Stimulated activated naive CD8-positive, alpha-beta T cell treated with anti-CD3 and anti-CD28 coated beads, Interleukin-15, Interleukin-2, amounts not matched to agents 100 ng/mL and 50 ng/mL, for 24 hours (primary cell): ENCODE measurements around the gene DOK5.

Experiments
- H3K27ac Mint-ChIP-seq: one replicate; pipeline ENCODE4 v1.8.0; 2021; ENCODE audit warnings: mild to moderate bottlenecking, mixed read lengths
- H3K27me3 Mint-ChIP-seq: one replicate; pipeline ENCODE4 v1.8.0; 2021; ENCODE audit warnings: mixed read lengths
- H3K36me3 Mint-ChIP-seq: one replicate; pipeline ENCODE4 v1.8.0; 2021; ENCODE audit warnings: low read depth, mixed read lengths
- H3K4me1 Mint-ChIP-seq: one replicate; pipeline ENCODE4 v1.8.0; 2021; ENCODE audit warnings: low read depth, mixed read lengths
- H3K4me3 Mint-ChIP-seq: one replicate; pipeline ENCODE4 v1.8.0; 2021; ENCODE audit warnings: mild to moderate bottlenecking, mixed read lengths
- H3K9me3 Mint-ChIP-seq: one replicate; pipeline ENCODE4 v1.8.0; 2021; ENCODE audit warnings: mixed read lengths

Gene DOK5

DNA sequence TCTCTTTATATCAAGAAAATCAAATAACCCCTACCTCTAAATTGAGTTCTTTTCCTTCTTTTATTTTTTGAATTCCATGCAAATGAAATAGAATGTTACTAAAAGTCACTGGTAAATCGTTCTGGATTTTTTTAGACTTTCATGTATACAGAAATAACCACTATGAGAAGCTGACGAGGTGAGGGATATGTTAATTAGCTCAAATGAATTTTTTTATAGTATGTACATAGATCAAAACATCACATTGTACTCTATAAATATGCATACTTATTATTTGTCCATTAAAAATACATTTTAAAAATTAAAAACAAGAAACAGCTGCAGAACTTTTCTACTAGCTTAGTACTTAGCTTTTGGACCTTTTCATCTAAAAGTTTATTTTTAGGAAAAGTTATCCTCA, 165.4 kb downstream of the DOK5 start:
- Mint-ChIP-seq H3K4me3 (no peak overlapping the region), H3K27me3 (peaks cover 13% of the 10 kb centered on the region), H3K4me1 (no peaks in the 10 kb centered on the region), H3K27ac (no peak overlapping the region), H3K36me3 (no peaks in the 10 kb centered on the region), H3K9me3 (no peaks in the 10 kb centered on the region)

DNA sequence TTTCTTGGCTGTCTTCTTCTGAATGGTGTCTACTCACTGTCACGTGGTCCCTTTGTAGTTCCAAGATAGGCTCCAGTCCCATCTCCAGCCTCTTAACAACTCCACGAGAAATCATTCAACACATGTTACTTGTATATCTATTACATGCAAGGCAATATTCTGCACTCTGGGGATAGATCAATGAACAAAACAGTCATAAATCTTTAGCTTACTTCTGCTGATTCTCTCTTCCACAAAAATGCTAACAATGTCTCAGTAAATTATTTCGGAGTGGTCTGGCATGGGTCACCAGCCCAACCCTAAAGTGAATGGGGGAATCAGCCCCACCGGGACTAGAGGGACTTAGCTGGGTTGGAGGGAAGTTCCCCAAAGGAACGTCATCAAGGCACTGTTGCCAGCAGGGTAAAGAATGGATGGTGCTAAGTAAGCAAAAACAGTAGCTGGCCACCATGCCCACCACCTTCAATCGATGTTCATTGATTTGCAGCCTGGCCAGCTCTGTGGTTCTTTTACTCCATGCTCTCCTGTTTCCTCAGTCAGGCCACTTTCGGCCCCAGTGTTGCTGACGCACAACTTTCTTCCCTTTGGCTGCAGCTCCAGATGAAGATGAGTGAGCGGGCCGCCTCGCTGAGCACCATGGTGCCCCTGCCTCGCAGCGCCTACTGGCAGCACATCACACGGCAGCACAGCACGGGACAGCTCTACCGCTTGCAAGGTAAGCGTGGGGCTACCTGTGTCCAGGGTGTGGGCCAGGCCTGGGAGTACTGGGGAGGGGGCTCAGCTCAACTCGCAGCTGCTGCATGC, 167.7 kb downstream of the DOK5 start:
- peaks cover 16% of the 10 kb centered on the region for H3K27me3 Mint-ChIP-seq
- no peak overlapping the region for H3K27ac Mint-ChIP-seq
- H3K4me3 Mint-ChIP-seq, result no peak overlapping the region
- no peaks in the 10 kb centered on the region for H3K4me1 Mint-ChIP-seq
- no peaks in the 10 kb centered on the region for H3K9me3 Mint-ChIP-seq
- no peaks in the 10 kb centered on the region for H3K36me3 Mint-ChIP-seq

DNA sequence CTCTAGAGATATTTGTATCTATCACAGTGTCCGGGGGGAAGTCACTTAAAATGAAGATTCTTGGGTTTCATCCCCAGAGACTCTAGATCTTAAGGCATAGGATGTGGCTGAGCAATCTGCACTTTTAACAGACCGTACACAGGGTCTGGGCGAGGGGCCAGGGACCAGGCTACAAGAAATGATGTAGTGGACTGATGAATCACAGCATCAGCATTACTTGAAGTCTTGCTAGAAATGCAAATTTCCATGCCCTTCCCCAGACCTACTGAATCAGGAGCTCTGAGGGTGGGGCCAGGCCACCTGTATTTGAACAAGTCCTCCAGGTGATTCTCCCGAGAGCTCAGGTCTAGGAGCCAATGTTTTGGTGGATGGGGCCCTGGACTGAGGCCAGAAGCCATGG, 168.4 kb downstream of the DOK5 start:
- Mint-ChIP-seq H3K9me3 (no peaks in the 10 kb centered on the region), H3K4me1 (no peaks in the 10 kb centered on the region), H3K4me3 (no peak overlapping the region), H3K27me3 (peaks cover 16% of the 10 kb centered on the region), H3K36me3 (no peaks in the 10 kb centered on the region), H3K27ac (no peak overlapping the region)

DNA sequence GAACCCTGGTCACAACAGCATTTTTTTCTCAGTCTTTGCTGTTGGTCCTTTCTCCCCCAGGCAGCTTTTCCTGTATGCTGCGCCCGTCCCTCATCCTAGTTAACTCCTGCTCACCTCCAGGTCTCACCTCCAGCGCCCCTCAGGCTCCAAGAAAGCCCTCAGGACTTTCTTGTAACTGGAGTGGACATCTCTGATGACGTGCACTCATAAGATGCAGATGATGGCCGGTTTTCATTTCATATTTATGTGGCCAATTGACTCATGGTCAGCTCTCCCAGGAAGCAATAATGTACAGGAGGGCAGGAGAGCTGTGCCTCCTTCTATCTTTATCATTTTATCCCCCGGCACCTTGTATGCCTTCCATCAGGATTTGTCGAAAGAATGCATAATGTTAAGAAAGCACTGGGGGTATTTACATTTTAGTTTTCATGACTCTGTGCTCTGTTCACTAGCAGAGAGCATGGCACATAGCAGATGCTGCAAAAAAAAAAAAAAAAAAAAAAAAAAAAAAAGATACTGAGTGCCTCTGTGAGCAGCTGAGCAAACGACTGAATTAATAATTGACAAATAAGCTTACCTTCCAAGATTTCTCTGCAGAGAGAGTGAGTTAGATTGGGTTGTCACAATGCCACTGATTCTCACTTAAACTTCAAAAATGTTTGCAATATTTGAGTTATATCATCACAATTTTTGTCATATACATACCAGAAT, 170.2 kb downstream of the DOK5 start:
- Mint-ChIP-seq H3K27ac (no peak overlapping the region), H3K36me3 (no peaks in the 10 kb centered on the region), H3K4me1 (no peaks in the 10 kb centered on the region), H3K27me3 (peaks cover 11% of the 10 kb centered on the region), H3K4me3 (no peak overlapping the region), H3K9me3 (no peaks in the 10 kb centered on the region)

DNA sequence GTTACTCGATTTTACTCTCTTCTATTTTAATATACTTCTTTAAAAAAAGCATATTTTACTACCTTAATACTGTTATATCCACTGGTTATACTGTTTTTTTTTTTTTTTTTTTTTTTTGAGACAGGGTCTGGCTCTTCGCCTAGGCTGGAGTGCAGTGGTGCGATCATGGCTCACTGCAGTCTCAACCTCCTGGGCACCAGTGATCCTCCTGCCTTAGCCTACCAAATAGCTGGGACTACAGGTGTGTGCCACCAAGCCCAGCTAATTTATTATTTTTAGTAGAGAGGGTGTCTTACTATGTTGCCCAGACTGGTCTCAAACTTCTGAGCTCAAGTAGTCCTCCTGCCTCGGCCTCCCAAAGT, 170.7 kb downstream of the DOK5 start:
- H3K4me3 Mint-ChIP-seq, result no peak overlapping the region
- H3K27ac Mint-ChIP-seq, result no peak overlapping the region
- peaks cover 11% of the 10 kb centered on the region for H3K27me3 Mint-ChIP-seq
- no peaks in the 10 kb centered on the region for H3K4me1 Mint-ChIP-seq
- H3K9me3 Mint-ChIP-seq, result no peaks in the 10 kb centered on the region
- H3K36me3 Mint-ChIP-seq, result no peaks in the 10 kb centered on the region

DNA sequence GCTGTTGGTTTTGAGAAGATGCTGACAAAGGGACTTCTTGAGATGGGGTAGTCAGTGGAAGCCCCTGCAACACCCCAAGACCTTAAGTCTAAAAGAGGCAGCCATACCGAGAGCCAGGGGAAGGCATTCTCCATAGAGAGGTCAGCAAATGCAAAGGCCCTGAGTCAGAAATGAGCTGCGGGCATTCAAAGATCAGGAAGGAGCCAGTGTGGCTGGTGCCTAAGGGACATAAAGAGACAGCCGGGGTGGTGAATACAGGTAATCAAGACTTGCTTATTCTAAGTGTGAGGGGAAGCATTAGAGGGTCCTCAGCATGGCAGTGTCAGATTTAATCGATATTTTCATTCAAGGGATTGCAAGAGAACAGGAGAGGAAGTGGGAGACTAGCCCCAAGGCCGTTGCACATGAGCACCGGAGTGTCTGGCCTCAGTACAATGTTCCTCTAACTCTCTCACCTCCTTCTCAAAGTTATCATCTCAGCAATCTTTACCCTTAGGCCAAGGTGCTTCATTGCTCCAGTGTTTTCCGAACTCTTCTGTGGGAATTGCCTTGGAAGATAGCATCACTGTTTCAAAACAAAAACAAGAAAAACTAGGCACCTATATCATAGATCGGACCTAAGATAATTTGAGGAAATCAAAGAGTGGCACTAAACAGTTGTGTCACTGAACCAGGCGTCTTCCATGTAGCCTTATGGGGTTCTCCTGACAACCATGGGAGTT, 173.2 kb downstream of the DOK5 start:
- H3K36me3 Mint-ChIP-seq, result no peaks in the 10 kb centered on the region
- H3K27me3 Mint-ChIP-seq, result peaks cover 3% of the 10 kb centered on the region
- no peaks in the 10 kb centered on the region for H3K9me3 Mint-ChIP-seq
- H3K4me3 Mint-ChIP-seq, result no peak overlapping the region
- no peak overlapping the region for H3K27ac Mint-ChIP-seq
- H3K4me1 Mint-ChIP-seq, result no peaks in the 10 kb centered on the region

DNA sequence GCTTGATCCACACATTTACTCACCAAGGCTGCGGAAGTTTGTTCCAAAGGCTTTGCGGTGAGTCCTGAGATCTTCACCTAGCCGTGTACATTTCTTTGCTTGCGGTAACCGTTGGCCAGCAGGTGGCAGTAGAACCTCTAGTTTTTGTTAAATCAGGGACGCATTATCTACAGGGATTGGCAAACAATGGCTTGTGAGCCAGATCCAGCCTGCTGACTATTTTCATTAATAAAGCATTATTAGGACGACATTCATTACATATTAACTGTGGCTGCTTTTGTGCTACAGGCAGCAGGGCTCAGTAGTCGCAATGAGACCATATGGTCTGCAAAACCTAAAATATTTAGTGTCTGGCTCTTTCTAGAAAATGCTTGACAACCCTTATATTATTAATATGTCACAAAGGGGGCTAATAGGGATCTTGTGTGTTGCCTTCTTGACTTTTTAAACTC, 174.1 kb downstream of the DOK5 start:
- no peaks in the 10 kb centered on the region for H3K4me1 Mint-ChIP-seq
- no peak overlapping the region for H3K27ac Mint-ChIP-seq
- no peaks in the 10 kb centered on the region for H3K9me3 Mint-ChIP-seq
- peaks cover 3% of the 10 kb centered on the region for H3K27me3 Mint-ChIP-seq
- H3K4me3 Mint-ChIP-seq, result no peak overlapping the region
- no peaks in the 10 kb centered on the region for H3K36me3 Mint-ChIP-seq

DNA sequence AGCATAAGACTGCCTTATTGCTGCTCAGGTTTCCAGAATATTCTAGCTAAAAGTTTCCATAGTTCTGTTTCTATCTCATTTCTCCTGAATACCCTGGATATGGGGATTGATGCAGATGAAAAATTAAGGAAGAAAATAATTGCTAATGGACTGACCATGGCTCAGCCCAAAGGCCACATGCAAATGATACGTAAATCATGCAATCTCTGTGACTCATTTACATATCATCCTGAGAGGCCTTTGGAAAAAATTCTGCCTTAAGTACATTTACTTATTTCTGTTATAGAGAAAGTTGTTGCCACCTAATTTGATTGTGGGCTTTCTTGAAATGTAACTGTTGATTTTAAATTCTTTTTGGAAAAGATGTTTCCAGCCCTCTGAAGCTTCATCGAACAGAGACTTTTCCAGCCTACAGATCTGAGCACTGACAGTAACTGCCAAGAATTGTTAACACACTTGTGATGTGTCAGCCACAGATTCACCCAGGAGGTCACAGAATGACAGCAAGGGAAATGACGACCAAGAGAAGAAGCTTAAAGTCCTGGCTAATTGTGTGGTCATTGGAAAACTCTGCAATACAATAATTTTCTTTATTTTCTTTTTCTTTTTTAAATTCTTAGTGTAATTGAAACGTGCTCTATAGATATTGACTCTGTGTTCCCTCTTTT, 174.8 kb downstream of the DOK5 start:
- no peak overlapping the region for H3K4me3 Mint-ChIP-seq
- H3K9me3 Mint-ChIP-seq, result no peaks in the 10 kb centered on the region
- no peaks in the 10 kb centered on the region for H3K4me1 Mint-ChIP-seq
- peaks cover 3% of the 10 kb centered on the region for H3K27me3 Mint-ChIP-seq
- no peaks in the 10 kb centered on the region for H3K36me3 Mint-ChIP-seq
- H3K27ac Mint-ChIP-seq, result no peak overlapping the region

DNA sequence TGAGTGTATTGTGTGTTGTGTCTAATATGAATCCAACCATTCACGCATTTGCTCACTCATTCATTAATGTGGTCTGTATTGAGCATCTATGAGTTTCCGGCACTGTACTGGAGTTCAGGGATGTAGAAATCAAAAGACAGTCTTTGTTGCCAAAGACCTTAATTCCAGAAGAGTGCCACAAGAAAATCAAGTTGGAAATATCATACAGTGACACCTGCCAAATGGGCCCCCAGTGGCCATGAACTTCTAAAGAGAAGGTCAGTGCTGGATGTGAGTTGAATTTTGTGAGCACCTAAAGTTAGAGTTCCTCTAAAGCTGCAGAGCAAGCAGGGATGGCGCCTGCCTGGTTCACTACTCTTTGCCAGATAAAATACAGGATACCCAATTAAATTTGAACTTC, 175.9 kb downstream of the DOK5 start:
- Mint-ChIP-seq H3K27ac (no peak overlapping the region), H3K27me3 (peaks cover 8% of the 10 kb centered on the region), H3K9me3 (no peaks in the 10 kb centered on the region), H3K4me1 (no peaks in the 10 kb centered on the region), H3K36me3 (no peaks in the 10 kb centered on the region), H3K4me3 (no peak overlapping the region)

DNA sequence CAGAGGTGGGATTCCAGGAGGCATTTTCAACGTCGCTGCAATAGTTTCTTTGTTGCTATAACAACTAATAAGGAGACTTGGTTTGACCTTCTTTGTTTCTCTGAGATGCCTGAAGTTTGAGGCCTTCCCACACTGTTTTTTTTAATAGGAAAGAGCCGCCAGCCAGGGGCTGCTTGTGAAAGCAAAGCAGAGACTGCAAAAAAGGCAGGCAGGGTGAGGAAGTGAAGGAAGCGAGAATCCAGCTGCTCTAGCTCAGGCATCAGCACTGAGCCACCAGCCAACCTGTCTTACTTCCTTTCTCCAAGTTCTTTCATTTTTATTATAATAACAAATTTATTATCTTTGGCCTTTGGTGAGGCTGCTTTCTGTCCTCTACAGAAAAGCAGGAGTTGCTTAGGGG, 179.1 kb downstream of the DOK5 start:
- H3K4me3 Mint-ChIP-seq, result no peak overlapping the region
- H3K4me1 Mint-ChIP-seq, result no peaks in the 10 kb centered on the region
- H3K36me3 Mint-ChIP-seq, result no peaks in the 10 kb centered on the region
- no peak overlapping the region for H3K27ac Mint-ChIP-seq
- no peaks in the 10 kb centered on the region for H3K9me3 Mint-ChIP-seq
- peaks cover 8% of the 10 kb centered on the region for H3K27me3 Mint-ChIP-seq

DNA sequence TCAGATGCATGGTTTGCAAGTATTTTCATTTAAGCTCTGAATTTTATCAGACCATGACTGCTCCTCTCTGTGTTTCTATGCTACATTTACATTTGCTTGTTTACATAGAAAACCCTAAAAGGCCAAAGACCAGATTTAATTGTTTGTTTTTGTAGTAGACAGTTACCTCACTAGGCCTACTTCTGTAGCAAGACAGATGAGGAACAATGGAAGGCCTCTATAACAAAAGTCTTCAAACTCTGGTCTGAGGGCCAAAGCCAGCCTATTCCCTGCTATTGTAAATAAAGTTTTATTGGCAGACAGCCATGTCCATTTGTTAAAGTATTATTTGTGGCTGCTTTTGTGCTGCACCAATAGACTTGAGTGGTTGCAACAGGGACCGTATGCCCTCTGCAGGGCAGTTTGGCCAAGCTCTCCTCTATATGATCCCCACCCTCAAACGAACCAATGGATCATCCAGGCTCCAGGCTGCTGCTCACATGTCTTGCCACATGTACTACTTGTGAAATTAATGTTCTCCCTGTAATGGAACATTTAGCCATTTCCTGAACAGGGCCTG, 182.0 kb downstream of the DOK5 start:
- H3K36me3 Mint-ChIP-seq, result no peaks in the 10 kb centered on the region
- H3K4me1 Mint-ChIP-seq, result no peaks in the 10 kb centered on the region
- H3K9me3 Mint-ChIP-seq, result no peaks in the 10 kb centered on the region
- H3K27ac Mint-ChIP-seq, result no peak overlapping the region
- H3K4me3 Mint-ChIP-seq, result no peak overlapping the region
- H3K27me3 Mint-ChIP-seq, result peaks cover 11% of the 10 kb centered on the region

DNA sequence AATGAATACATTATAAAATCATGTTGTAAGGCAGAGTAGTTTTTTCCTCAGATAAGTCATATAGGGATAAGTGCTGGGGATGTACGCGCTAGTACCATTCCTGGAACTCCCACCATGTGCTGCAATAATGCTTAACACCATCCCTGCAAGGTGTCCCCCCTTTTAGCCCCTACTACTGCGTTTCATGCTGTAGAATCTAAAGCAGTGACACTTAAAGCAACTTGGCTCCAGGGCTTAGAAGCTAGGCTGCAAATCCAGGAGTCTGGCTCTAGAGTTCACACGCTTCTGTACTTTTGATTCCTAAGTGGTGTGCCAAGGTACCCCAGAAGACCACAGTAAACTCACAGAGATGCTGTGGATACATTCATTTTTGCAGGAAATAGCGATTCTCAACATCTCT, 183.1 kb downstream of the DOK5 start:
- Mint-ChIP-seq H3K9me3 (no peaks in the 10 kb centered on the region), H3K27ac (no peak overlapping the region), H3K27me3 (peaks cover 16% of the 10 kb centered on the region), H3K4me1 (no peaks in the 10 kb centered on the region), H3K4me3 (no peak overlapping the region), H3K36me3 (no peaks in the 10 kb centered on the region)

DNA sequence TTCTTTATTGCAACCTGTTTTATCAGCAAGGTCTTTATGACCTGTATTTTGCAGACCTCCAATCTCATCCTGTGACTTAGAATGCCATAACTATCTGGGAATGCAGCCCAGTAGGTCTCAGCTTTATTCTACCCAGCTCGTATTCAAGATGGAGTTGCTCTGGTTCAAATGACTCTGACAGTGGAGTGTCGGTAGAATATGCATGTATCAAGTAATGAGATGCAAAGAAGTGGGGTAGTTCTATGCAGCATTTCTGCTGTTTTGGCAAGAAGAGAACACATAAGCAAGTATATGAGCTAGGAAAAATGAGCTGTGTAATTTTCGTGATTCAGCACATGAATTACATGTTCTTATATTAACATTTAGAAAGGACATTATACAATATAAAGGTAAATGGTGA, 185.9 kb downstream of the DOK5 start:
- Mint-ChIP-seq H3K4me1 (peaks cover 7% of the 10 kb centered on the region), H3K27ac (no peak overlapping the region), H3K36me3 (no peaks in the 10 kb centered on the region), H3K9me3 (no peaks in the 10 kb centered on the region), H3K4me3 (no peak overlapping the region), H3K27me3 (peaks cover 17% of the 10 kb centered on the region)

DNA sequence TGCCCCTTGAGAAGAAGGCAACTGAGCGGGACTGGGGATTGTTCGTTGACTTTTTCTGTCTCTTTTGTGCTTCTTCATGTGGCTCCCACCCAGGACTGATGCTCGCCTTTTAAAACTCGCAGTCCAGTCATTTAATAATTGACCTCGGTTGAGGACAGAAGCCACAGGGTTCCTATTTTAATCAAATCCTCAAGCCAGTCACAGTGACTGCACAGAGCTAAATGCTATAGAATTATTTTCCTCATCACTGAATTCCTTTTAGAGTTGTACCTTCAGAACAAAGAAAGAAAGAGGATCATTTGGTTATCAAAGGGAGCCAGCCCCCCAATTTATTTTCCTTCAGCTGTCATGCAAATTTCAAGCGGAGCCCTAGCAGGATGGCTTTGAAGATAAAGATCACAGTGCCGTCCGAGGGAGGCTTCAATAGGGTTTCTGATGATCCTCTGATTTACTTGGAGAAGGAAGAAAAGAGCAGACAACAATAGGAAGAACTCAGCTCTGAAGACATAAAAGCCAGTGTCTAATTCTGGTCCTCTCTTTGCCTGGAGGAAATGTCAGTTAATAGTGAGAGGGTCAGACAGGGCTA, 186.6 kb downstream of the DOK5 start:
- Mint-ChIP-seq H3K9me3 (no peaks in the 10 kb centered on the region), H3K27me3 (peaks cover 22% of the 10 kb centered on the region), H3K36me3 (no peaks in the 10 kb centered on the region), H3K4me3 (no peak overlapping the region), H3K4me1 (peaks cover 9% of the 10 kb centered on the region), H3K27ac (no peak overlapping the region)
